IPS-NIHi11 (cell line): ENCODE measurements around the gene MICU1.
A peak's percentile ranks its signal among the peaks of the same experiment; 100 is the strongest.
"Not testable (repeated sequence)": the region's sequence is repeated elsewhere in the genome, so short reads cannot be mapped to it uniquely, and the experiment has no call there.

ENCODE experiments used
- DNase-seq: peaks from one replicate; pipeline ENCODE4 v3.0.0; 2012; ENCODE audit warnings: mixed read lengths, low spot score

The MICU1 gene

GRCh38 chr10:72625608-72626443 is at the start of gene MICU1:
Gene MICU1, minus strand, starts transcription at chr10:72626079. Its CDS starts 59,286 bp downstream, at chr10:72566793.
- peak; percentile 99 for DNase-seq

- not testable (repeated sequence) for DNase-seq
These were observed 48.3 kb upstream of the MICU1 start for GRCh38 chr10:72674174-72674573.

- DNase-seq: no peak
These were observed 47.4 kb upstream of the MICU1 start for GRCh38 chr10:72673280-72673679.

GRCh38 chr10:72667207-72667864 is 41.5 kb upstream of the MICU1 start:
- no peak for DNase-seq

GRCh38 chr10:72665925-72666324 is 40.0 kb upstream of the MICU1 start:
- no peak for DNase-seq

GRCh38 chr10:72663971-72664370 is 38.1 kb upstream of the MICU1 start:
- DNase-seq: no peak

- no peak for DNase-seq
These were observed 35.6 kb upstream of the MICU1 start for GRCh38 chr10:72661431-72661830.

GRCh38 chr10:72660220-72660619 is 34.3 kb upstream of the MICU1 start:
- DNase-seq: no peak

- no peak for DNase-seq
These were observed 33.8 kb upstream of the MICU1 start for GRCh38 chr10:72659694-72660093.

GRCh38 chr10:72658696-72659400 is 33.0 kb upstream of the MICU1 start:
- DNase-seq: no peak

GRCh38 chr10:72654720-72655119 is 28.8 kb upstream of the MICU1 start:
- no peak for DNase-seq

- DNase-seq: no peak
These were observed 27.7 kb upstream of the MICU1 start for GRCh38 chr10:72653383-72654096.

- DNase-seq: no peak
These were observed 23.4 kb upstream of the MICU1 start for GRCh38 chr10:72649291-72649690.

- no peak for DNase-seq
These were observed 22.4 kb upstream of the MICU1 start for GRCh38 chr10:72648301-72648700.

GRCh38 chr10:72646971-72647370 is 21.1 kb upstream of the MICU1 start:
- not testable (repeated sequence) for DNase-seq

- no peak for DNase-seq
These were observed 19.5 kb upstream of the MICU1 start for GRCh38 chr10:72645263-72645858.

- DNase-seq: no peak
These were observed 16.4 kb upstream of the MICU1 start for GRCh38 chr10:72642318-72642717.

GRCh38 chr10:72639441-72639873 is 13.6 kb upstream of the MICU1 start:
- DNase-seq: no peak

GRCh38 chr10:72638586-72639440 is 12.9 kb upstream of the MICU1 start:
- DNase-seq: no peak

GRCh38 chr10:72637398-72637857 is 11.5 kb upstream of the MICU1 start:
- DNase-seq: no peak

- DNase-seq: no peak
These were observed 4.3 kb upstream of the MICU1 start for GRCh38 chr10:72630144-72630543.
